ENCODE measurements around the gene NTM.
"Not testable (repeated sequence)": the region's sequence is repeated elsewhere in the genome, so short reads cannot be mapped to it uniquely, and the experiment has no call there.

NTM gene

DNA sequence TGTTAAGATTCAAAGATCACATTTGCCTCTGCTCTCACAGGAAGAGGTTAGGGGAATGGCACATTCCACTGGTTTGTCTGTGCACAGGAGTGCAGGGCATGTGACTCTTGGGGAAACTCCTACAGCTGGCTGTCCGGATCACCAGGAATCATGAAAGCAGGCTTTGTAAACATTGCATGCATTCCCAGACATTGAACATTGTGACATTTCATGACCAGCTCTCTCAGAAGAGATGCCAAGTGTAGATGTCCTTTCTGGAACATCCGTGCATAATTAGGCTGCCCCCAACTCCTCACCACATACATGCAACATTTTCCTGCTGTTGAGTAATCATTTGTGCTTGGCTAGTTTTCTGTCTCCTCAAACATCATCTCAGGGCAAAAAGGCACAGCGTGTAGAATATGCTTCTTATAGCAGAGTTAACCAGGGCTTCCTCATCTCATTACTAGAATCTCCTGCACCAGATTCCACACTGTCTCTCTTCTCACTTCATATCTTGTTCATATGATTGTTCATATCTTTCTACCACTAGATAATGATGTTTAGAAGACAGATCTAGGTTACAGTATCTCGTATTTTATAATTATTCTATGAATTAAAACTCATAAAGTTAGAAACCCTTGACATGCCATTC, 694.7 kb downstream of the NTM start:
- no peak for DNase-seq

DNA sequence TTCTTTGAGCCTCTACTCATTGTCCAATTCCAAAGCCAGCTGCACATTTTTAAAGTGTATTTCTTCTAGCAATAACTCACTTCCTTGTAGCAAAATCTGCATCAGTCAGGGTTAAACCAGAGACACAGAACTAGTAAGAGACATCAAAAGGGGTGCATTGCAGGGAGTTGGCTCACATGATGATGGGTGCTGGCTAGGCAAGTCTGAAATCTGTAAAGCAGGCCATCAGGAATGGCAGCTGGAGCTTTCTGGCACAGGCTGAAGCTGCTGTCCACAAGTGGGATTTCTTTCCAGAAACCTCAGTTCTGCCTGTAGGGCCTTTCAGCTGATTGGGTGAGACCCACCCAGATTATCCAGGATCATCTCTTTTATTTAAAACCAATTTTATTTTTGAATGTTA, 698.1 kb downstream of the NTM start:
- no peak for DNase-seq

DNA sequence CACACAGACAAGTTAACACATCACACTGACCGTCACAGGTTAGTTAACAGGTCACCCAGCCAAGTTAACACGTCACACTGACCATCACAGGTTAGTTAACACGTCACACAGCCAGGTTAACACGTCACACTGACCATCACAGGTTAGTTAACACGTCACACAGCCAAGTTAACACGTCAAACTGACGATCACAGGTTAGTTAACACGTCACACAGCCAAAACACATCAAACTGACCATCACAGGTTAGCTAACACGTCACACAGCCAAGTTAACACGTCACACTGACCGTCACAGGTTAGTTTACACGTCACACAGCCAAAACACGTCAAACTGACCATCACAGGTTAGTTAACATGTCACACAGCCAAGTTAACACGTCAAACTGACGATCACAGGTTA, 699.2 kb downstream of the NTM start:
- not testable (repeated sequence) for DNase-seq

DNA sequence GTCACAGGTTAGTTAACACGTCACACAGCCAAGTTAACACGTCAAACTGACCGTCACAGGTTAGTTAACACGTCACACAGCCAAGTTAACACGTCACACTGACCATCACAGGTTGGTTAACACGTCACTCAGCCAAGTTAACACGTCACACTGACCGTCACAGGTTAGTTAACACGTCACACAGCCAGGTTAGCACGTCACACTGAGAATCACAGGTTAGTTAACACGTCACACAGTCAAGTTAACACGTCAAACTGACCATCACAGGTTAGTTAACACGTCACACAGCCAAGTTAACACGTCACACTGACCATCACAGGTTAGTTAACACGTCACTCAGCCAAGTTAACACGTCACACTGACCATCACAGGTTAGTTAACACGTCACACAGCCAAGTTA, 700.5 kb downstream of the NTM start:
- not testable (repeated sequence) for DNase-seq

DNA sequence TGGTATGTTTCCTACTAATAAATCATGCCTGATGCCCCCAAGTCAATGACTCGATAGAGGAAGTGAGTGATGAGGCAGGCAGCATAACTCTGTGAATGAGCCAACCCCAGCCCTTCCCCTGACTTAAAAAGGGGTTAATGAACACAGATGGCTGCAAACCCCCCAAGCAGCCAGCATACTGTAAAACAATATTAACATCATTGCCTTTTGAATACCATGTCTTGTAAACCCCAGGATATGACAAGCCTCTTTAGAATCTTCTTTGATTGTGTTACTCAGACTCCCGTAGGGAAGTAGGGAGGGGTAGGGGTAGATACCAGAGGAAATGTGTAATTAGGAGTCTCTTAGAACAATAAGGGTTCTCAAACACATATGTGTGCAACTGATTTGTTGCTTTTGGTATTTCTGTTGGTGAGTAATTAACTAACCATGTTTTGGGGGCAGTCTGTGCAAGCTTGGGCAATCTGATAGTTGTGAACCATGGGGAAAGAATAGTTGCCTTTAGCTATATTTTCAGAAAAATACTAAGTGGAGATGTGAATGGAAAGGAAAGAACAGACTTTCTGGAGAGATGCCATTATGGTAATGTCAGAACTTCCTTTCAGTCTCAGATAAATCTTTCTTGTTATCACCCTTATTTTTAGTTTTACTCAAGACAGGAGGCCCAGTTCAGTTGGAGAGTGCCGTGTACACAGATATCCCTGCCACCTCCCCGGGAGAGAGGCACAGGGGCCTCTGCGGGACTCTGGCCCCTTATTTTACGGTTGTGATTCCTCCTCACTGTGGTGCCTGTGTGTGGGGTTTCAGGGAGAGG, 701.8 kb downstream of the NTM start:
- DNase-seq: no peak

DNA sequence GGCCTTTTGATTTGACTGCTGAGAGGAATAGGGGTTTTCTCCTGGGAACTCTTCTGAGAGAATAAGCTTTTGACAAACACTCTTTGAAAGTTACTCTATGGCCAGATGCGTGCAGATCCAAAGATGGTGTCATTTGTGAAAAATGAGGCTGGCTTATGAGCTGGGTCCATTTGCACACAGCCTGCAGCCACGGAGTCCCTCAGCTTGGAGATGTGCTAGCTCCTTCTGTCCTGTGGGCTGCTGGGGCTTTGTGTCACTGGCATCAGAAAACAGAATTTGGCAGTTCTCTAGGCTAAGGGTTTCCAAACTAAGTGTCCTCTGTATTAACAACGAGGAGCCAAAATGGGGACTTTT, 702.4 kb downstream of the NTM start:
- DNase-seq: no peak

DNA sequence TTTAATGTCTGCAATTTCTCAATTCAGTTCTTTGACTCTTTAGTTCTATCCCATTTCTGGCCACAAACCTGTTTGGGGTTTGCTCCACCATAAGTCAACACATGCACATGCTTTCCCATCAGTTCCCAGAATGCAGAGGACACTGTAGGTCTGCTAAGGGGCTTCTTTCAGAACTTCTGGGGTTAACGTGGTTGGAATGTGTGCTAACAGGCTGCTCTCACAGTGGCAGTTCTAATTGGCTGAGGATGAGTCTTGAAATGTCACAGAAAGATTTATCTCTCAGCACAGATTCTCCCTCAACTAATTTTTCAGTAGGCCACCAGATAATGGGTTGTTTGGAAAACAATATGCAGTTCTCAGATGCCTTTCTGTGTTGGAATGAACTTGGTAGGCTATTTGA, 703.4 kb downstream of the NTM start:
- no peak for DNase-seq

DNA sequence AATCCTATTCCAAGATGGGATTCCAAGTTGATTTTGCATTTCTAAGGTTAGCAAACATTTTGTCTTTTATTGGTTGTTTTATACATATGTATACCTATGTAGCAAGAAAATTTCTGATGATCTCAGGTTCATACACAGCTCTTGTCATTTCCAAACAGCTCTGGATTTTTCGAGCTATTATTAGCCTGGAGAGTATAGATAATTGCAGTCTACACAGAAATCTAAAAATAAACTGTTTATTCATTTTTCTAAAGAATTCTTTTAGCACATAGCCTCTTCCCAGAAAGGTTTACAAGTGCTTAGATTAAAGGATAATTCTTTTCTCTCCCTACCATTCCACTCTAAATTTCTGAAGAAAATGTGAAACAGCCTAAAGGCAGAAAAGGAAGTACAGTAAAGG, 705.0 kb downstream of the NTM start:
- DNase-seq: no peak

DNA sequence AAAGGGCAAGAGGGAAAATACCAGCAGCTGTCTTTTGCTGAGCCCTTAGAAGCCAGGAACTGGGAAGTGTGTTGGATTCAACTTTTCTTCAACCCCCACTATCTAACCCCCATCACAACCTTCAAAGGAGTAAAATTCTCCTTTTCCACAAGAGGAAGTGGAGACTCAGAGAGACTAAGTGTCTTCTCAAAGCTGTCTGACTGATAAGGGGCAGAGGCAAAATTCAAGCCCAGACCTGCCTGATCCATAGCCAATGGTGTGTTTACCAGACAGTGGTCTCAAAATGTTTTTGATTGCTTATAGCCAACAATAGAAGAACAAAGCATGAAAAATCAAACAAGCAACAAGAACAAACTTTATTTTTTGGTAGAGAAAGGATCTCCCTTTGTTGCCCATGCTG, 707.0 kb downstream of the NTM start:
- no peak for DNase-seq

DNA sequence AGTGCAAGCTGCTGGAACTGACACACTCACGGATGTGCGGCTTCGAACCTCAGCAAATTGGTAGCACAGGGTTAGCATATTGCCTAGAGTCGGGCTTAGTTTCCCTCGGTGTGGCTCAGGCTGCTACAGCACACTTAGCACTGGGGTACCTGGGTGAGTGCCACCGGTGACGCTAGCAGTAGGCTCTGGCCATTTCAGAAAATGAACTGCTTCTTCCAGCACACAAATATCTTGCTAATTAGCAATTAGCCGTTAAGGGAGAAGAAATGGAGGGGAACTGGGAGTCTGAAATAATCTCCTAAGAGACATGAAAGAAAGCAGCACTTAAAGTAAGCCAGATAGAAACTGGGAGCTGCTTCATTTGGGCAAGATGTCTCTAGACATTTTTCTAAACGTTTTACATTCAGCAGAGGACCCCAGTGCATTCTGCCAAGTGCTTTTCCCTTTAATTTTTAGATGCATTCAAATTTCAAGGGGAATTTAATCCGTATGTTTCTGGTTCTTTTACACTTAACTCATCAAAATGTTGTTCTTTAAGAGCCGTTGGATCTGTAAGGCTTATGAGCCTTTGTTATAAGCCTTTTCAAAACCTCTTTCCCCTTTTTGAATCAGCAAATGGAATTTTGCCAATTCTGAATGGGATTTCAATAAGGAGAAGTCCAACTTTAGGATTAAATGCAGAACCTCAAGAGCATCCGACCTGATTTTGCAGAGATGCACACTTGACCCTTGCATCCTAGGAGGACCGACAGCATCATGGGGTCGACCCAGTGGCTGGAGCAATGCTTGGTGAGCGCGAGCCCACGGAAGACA, 708.1 kb downstream of the NTM start:
- DNase-seq: no peak

DNA sequence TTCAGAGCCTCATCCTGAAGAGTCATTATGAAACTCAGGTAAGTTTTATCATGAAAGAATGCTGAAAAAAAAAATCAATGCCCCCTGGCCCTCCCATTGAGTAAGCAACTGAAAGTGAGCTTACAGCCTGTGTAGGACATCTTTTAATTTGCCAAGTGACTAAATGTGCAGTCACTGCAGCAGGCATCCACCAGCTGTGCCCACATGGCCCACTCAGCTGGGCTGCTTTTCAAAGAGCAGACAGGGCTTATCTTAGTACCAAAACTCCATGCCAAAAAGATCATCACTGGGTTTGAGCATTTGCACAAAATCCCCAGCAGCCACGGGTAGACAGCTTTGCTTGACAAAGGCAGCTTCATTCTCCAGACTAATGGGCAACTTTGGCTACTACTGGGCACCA, 709.7 kb downstream of the NTM start:
- DNase-seq: no peak

DNA sequence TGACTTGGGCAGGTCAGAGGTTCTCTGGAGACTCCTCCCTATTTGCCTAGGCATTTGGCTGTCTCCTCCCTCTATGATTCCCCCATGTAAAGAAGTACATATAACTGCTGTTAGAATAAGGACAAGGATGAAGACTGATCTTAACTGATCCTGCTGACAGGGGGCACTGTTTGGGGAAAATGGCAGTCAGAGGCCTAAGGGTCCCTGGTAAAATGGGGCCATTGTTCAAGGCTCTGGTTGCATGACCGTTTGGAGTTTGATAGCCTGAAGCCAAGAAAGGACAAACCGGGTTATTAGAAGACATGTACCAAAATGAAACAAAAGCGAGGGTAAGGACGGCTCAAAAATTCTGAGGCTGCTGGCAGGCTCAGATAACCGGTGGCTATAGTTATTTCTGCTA, 712.2 kb downstream of the NTM start:
- no peak for DNase-seq

DNA sequence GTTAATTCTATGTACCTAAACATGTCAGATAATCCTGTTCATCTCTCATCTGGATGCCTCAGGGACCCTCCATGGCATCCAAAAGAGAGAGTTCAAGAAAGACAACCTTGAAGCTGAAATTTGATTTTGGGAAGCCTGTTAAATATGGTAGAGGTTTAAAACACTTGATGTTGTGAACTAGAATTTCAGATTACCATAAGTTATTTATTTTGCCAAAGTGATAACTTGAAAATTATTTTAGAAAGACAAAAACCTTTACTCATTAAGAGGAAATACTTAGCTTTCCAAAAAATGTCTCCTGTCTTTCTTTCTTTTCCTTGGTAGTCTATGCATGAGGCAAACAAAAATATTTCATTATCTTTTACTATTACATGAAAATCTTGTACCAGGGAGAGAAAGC, 714.0 kb downstream of the NTM start:
- DNase-seq: no peak

DNA sequence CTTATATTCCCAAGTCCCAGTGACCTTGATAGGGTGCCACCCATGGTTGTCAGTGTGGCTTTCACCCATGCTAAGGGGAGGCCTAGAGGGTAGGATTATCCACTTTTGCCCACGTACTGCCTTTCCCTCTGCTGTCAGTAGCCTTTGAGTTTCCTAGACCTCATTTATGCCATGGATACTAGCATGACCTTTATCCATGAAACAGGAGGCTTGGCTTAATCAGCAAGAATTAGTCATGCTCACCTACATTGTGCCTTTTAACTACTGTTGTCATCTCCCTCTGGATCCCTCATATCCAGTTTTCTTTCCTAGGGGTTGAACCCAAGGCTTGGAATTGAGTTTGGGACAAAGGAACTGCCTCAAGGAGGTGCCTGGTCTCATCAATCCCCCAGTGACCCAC, 716.7 kb downstream of the NTM start:
- DNase-seq: no peak

DNA sequence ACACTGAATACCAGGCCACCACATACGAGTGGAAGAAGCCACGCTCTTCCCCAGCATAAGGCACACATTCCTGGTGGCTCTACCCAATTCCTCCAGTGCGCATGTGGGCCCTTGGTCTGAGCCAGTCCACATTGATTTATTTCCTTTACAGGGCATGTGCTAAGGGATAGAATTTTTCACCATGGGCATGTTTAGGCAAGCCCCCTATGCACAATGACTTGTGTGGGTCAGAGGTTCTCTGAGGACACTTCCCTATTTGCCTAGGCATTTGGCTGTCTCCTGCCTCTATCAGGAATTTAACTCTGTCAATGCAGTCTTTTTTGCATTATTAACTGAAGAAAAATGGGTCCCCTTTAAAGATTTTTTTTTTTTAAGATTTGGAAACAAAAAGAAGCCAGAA, 718.1 kb downstream of the NTM start:
- no peak for DNase-seq

DNA sequence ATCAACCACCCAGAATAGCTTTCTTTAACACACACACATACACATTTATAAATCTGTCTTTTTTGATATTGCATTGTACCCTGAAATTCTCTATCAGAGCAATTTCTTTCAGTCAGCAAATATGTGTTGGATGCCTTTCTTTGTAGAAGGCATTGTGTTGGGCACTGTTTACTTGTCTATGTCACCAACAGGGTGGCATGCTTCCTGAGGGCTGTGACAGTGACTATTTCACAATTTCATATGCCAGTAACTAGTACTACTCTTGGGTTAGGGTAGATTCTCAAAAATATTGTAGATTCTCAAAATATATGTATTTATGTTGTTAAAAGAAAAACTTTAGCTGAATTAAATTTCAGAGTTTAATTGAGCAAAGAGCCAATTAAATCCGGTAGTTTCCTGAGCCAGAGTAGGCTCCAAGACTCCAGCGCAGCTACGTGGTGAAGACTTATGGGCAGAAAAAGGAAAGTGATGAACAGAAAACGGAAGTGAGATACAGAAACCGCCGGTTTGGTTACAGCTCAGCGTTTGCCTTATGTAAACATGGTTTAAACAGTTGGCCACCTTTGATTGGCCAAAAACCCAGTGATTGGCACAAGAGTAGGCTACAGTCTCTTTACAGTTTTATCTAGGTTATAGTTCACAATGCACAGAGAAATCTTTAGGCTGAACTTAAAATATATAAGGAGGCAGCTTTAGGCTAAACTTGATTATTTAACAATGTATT, 723.3 kb downstream of the NTM start:
- DNase-seq: no peak

DNA sequence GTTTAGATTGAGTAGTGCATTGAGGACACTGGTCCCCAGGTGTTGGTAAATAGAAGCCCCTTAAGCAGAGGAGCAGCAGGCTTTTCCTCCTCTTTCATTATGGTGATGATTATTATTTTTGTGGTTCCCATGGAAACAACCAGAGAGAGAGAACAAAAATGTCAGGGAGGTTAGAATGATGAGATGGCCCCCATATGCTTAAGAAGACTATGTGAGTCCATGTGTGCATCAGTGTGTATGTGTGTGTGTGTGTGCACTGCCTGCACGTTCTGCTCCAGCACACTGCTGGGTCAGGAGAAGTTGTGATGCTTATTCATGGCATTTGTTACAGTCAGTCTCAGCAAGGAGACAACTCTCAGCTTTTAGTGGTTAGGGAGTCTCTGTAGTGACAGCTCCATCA, 724.2 kb downstream of the NTM start:
- no peak for DNase-seq

DNA sequence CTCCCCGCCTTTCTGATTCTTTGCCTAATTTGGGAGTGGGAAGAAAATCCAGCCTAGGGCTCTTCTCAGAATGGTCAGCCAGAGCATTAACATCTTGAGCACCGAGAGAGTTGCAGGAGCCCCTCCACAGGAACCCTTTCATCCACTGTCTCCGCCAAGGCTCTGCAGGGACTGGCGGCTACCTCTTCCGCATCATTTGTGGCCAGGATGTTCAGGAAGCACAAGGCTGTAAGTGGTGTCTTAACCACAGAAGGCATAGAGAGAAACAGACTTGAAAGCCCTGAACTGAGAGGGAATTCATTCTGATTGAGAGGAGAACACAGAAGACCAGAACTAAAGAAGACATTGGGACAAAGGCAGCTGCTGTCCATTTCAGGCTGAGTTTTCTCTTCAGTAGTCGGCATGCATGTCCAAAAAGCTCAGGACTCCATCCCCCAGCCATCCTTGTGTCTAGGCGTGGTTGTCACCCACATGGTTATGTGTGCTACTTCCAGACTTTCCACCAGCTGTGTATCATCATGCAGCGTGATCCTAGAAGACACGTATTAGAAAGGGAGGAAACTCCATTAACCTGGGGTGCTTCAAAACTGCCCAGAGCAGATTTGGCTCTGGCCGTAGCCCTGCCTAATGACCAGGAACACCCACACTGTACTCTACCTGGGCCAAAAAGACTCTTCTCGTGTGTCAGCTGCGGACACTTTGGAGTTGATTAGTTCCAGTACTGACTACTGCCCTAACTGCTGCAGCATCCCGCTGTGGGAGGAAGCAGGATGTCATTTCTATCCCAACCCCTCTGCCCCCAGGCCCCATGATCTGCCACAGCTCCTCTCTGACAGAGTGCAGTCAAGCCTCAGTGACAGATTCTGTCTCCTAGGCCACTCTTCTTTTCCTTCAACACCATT, 725.1 kb downstream of the NTM start:
- DNase-seq: no peak

DNA sequence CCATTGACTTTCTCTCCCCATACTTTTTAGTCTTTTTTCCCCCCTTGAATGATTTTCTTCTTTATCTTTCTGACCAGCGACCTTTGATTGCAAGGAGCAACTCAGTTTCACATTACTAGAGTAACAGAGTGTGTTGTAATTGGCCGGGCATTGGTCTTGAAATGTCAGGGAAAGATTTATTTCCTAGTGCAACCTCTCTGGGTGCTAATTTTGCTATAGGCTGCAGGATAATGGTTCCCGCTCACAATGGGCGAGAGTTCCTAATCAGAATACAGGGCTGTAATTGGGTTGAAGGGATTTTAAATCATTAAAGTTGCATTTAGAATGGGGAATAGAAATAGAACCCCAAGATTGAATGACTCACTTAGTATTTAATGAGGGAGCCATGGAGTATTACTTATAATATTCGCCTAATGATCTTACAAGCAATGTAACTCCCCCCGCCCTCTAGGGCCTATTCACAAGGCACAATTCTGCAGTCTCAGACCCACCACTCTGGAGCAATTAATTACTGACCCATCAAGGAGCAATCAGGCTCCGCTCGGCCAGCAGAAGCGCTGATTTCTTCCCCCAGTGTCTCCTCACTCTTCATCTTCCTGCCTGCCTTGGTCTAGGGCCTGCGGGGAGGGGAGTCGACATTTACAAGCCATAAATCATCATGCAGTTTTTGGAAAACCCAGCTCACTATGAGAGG, 725.9 kb downstream of the NTM start:
- DNase-seq: no peak

DNA sequence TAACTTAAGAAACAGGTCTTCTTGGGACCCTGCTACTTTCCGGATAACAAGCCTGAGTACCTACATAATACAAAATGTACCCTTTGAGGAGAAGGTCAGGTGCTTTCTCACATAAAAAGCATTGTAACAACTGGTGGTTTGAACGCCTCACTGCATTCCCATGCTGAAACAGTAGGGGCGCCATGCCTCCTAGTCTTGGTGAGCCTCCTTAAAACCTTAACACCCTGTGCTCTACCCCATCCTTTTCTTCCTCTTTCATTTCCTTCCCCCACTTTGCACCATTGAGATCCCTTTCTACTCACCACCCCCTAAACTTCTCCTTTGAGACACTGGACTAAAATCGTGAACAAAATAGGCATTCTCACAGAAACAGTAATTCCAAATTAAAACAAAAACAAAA, 729.3 kb downstream of the NTM start:
- DNase-seq: no peak

DNA sequence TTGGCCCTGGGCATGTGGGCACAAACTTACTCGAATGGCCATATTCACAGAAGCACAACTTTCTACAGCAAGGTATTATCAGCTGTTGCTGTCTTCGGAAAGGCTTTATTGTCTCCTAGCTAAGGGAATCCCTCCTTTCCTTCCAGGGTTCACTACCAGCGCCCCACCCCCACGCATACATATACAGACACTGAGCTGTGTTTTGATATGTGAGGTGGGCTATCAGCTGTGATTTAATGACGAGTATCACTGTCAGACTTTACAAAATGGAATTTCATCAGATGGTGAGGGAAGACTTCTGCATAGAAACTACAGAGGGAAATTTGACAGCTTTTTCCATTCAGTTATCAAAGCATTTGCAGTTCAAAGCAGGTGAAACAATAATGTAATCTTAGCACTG, 730.2 kb downstream of the NTM start:
- no peak for DNase-seq

DNA sequence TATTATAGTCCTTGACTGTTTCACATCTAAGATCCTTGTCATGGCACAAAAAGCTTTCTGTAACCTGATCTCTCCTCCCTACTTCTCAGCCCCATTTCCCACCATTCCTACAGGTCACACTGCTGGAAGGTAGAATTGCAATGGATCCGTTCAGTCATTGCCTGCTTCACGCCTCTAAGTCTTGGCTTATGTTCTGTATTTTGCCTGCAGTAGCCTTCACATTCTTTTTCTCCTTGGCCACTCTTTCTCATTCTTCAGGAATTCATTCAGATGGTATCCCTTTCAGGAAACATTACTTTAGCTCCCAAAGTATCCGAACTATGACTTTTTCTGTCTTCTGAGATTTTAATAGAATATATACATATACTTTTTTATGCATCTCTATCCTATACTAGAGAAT, 731.5 kb downstream of the NTM start:
- DNase-seq: no peak
